Measurements from ENCODE around the gene HSD17B4. TPM values are rescaled to one million over a fixed set of nuclear protein-coding genes. Genes with fewer than 3 reads are reported as not detected.
"Not testable (repeated sequence)": the region's sequence is repeated elsewhere in the genome, so short reads cannot be mapped to it uniquely, and the experiment has no call there.

The HSD17B4 gene
- total RNA-seq, 1 experiment from 2014 or later = 90.6 TPM

DNA sequence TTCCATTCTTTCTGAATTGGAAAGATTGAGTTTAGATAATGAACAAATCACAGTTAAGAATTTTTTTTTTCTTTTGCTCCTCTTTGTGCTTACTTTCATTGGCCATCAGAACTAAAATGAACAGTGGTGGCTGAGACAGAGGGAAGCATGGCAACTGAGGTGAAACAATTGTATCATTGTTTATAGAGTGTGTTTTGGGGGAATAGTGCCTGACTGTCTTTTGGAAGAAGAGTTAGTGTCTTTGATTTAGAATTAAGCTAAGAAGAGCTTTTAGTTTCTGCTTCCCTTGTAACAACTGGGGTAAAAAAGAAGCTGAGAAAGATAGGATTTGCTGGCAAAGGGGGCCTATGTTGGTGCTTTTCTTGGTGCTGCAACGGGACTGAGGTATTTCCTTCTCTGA lies 24.0 kb downstream of the HSD17B4 start:
- no peak for DNase-seq (ENCODE audit: low read depth)

DNA sequence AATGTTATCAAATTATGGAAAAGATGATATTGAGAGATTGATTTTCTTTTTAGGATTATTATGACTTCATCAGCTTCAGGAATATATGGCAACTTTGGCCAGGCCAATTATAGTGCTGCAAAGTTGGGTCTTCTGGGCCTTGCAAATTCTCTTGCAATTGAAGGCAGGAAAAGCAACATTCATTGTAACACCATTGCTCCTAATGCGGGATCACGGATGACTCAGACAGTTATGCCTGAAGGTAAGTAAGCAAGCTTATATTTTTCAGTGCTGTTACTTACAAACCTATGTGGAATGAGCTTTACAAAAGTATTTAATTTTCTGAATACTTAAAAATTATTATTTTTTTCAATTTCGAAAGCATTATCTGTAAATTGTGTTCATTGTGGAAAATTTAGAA lies 26.5 kb downstream of the HSD17B4 start:
- no peak for DNase-seq (ENCODE audit: low read depth)

DNA sequence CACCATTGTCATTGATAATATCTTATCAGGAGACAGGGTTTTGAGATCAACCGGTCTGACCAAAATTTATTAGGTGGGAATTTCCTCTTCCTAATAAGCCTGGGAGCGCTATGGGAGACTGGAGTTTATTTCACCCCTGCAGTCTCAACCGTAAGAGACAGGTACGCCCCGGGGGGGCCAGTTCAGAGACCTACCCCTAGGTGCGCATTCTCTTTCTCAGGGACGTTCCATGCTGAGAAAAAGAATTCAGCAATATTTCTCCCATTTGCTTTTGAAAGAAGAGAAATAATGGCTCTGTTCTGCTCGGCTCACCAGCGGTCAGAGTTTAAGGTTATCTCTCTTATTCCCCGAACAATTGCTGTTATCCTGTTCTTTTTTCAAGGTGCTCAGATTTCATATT lies 28.3 kb downstream of the HSD17B4 start:
- not testable (repeated sequence) for DNase-seq (ENCODE audit: low read depth)

DNA sequence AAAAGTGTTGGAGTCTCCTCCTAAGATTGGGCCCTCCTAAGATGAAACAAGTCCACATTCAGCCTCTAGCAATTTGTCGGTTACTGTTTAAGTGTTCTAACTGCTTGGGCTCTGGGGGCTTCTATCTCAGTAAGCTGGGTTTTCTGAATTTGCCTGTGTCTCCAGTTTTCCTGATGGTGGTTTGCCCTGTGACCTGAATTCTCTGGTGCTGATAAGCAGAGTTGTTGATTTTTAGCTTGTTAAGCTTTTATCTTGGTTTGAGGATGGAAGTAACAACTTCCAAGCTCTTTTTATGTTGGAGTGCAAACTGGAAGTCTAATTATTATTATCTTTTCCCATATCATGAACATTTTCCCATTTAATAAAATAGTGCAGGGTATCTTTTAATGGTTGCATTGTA lies 30.9 kb downstream of the HSD17B4 start:
- no peak for DNase-seq (ENCODE audit: low read depth)

DNA sequence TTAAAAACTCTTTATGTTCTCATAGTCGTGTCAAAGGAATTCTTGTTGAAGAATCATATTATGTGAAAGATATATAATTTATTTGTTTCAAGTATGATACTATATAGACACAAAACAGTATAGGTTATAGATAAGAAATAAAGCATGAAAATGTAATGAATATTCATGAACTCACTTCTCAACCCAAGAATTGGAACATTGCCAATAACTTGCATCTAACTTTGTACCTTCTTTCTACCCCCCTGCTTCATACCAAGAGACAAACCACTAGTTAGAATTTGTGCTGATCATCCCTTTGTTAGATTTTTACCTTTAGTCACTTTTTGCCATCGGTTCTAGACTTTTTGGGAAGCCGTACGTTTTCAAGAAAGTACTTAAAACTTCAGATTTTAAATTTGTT lies 32.6 kb downstream of the HSD17B4 start:
- DNase-seq (ENCODE audit: low read depth) = no peak

DNA sequence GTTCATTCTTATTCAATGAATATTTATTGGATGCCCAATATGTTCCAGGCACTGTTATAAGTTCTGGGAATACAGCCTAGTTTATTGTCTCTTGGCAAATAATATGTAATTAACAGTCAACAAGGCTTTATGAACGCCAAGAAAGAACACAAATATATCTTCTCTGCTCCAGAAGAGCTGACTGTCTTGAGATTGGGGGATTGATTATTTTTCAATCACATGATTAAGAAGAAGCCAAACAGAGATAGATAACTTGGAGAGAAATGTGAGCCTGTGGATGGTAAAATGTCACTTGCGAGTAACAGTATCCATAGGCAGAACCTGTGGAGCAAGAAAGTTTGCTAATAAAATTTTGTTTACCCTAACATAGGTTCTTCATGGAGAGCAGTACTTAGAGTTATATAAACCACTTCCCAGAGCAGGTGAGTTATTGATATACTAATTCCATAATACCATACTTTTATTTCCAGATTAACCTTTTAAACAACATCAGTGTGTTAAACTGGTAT lies 49.4 kb downstream of the HSD17B4 start:
- DNase-seq (ENCODE audit: low read depth) = no peak

DNA sequence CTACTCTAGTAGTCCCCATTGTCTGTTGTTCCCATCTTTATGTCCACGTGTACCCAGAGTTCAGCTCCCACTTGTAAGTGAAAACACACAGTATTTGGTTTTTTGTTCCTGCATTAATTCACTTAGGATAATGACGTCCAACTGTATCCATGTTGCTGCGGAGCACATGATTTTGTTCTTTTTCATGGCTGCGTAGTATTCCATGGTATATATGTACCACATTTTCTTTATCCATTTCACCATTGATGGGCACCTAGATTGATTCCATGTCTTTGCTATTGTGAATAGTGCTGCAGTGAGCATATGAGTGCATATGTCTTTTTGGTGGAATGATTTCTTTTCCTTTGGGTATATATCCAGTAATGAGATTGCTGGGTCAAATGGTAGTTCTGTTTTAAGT lies 51.6 kb downstream of the HSD17B4 start:
- not testable (repeated sequence) for DNase-seq (ENCODE audit: low read depth)

DNA sequence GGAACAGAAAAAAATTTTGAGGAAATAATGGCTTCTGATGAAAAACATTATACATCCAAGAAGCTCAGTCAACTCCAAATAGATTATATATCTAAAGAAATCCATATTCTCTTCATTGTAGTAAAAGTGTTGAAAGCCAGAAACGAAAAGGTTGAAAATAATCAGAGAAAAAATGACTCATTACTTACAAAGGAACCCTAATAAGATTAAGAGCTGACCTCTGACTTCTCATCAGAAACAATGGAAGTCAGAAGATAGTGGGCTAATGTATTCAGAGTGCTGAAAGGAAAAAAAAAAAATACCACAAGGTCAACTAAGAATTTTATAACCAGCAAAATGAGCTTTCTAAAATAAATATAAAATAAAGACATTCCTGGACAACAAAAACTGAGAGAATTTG lies 60.0 kb downstream of the HSD17B4 start:
- DNase-seq (ENCODE audit: low read depth) = no peak

DNA sequence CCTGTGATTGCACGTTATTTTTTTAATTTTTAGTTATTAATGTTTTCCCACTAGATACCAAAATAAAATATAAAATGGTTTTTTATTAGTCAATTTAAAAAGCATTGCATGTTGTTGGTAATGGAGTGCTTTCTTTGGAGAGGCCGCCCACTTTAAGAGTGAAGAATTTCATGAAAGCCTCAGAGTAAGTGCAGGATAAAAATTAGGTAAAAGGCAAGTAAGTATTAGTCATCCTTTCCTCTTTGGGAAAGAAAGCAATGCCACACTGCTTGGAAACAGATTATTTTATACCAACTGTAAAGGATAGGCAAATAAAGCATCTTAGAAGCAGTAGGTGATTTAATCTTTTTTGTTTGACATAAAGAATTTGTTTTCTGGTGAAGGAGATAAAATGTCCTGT lies 62.9 kb downstream of the HSD17B4 start:
- peak; percentile 31 for DNase-seq (ENCODE audit: low read depth)

DNA sequence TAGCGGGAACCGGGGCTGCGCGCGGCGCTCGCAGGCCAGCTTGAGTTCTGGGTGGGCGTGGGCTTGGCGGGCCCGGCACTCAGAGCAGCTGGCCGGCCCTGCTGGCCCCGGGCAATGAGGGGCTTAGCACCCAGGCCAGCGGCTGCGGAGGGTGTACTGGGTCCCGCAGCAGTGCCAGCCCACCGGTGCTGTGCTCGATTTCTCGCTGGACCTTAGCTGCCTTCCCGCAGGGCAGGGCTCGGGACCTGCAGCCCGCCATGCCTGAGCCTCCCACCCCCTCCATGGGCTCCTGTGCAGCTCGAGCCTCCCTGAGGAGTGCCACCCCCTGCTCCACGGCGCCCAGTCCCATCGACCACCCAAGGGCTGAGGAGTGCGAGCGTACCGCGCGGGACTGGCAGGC lies 64.8 kb downstream of the HSD17B4 start:
- not testable (repeated sequence) for DNase-seq (ENCODE audit: low read depth)

DNA sequence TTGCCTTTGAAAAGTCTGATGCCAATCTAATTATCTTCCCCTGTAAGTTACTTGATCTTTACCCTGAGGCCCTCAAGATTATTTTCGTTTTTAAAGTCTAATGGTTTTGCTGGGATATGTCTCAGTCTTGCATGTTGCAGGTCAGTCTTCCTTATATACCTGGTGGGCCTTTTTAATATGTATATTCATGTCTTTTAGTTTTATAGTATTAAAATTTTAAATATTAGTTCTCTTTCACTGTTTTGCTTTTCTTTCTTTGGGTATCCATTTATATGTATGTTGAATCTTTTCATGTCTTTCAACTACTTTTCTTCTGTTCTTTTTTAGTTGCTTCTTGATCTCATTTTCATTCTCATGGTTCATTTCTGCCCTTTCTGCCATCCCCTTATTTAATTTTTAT lies 68.9 kb downstream of the HSD17B4 start:
- DNase-seq (ENCODE audit: low read depth) = no peak

DNA sequence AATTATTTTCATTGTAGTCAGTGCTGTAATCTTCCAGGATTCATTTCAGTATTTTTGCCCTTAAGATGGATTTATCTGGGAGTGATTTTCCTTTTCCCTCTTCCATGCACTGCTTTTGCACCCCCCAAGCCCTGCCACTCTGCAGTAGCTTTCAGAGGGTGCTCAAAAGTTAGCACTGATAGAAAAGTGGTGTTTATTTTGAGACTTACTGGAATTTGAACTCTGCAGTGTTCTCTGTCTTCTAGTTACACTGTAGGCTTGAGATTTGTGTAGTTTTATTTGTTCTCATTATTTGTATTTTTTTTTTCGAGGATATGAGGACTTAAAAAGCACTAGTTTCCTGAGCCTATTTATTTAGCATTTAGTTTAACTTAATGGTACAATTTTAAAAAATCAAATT lies 70.5 kb downstream of the HSD17B4 start:
- no peak for DNase-seq (ENCODE audit: low read depth)

DNA sequence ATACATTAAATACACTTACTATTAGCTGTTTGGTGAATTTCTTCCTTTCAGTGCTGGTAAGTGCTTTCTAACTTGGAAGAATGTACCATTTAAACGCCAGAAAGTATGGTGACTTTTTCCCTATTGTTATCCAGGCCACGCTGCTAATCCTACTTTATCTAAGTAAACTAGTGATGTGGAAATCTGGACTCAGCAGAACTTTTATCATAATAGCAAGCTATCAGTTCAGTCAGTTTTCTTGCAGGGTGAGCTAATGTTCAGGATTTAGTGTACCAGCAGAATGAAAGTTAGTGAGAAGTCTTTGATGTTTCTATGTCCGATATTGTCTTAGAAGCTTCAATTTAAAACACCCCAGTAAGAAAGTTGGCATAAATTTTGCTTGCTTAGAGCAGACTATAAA lies 72.2 kb downstream of the HSD17B4 start:
- DNase-seq (ENCODE audit: low read depth) = no peak

DNA sequence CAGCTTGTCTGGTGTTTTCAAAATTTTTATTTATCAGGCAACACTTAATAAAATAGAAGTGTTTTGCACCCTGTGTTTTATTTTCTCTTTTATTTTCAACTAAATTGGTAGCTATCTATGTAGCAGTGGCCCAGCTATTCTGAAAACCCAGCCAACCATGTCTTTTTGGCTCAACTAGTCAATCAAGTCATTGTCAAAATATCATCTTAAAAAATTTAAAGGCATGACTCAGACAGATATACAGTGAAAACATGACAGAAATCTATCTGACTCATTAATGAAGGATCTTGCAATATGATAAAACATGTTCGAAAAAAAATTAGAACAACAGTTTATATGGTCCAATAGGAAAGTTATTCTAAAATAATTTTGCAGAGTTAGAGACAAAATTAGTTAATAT lies 75.1 kb downstream of the HSD17B4 start:
- no peak for DNase-seq (ENCODE audit: low read depth)

DNA sequence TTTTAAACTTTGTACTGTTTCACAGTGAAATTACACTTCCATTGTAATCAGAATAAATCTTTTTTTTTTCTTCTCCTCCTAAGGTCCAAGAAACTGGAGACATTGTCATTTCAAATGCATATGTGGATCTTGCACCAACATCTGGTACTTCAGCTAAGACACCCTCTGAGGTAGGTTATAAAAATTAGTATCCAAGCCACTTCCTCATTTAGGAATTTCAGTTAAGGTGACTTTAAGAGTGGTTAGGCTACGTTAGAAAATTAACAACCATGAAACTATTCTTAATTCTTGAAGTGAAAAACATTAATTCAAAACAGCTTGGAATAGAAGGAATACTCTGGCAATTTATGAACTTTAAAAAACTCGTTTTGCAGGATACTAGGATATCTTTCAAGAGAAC lies 77.5 kb downstream of the HSD17B4 start:
- no peak for DNase-seq (ENCODE audit: low read depth)

DNA sequence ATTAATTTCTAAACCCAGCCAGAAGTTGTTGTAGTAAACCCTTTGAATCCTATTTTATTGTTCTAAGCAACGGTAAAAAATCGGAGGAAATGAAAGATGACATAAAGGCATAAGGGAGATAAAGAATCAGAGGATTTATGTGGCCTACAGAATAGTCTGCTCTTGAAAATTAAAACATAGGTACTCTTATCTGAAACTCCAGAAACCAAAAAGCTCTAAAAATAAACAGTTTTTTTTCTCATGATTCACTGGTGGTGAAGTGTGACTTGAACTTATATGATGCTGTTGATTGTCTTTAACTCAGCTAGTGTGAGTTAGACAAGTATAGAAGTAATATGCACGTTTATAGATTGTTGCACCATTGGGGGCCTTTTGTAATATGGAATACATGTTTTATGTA lies 80.3 kb downstream of the HSD17B4 start:
- DNase-seq (ENCODE audit: low read depth) = no peak

DNA sequence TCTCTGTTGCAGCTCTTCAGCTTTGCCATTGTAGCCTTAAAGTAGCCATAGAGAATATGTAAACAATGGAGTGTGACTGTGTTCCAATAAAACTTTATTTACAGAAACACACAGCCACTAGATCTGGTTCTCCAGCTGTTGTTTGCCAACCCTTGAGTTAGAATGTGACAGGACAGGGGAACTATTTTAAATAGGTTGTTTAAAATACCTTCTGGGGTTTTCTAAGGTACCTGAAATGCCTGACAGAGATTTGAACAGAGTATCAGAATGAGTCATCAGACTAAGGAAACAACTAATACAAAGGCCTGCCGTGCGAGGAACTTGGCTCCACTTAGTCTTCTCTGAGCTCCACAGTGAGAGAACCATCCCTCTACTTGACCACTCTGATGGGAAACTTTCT lies 85.4 kb downstream of the HSD17B4 start:
- peak; percentile 40 for DNase-seq (ENCODE audit: low read depth)

DNA sequence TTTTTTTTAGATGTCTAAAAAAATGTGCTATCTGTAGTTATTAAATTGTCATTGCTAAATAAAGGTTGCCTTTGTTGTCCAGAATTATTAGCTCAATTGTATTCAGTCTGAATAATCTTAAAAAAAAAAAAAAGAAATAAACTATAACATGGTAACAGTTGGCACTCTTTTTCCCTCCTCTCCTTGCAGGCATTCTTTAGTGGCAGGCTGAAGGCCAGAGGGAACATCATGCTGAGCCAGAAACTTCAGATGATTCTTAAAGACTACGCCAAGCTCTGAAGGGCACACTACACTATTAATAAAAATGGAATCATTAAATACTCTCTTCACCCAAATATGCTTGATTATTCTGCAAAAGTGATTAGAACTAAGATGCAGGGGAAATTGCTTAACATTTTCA lies 89.4 kb downstream of the HSD17B4 start:
- DNase-seq (ENCODE audit: low read depth) = no peak

DNA sequence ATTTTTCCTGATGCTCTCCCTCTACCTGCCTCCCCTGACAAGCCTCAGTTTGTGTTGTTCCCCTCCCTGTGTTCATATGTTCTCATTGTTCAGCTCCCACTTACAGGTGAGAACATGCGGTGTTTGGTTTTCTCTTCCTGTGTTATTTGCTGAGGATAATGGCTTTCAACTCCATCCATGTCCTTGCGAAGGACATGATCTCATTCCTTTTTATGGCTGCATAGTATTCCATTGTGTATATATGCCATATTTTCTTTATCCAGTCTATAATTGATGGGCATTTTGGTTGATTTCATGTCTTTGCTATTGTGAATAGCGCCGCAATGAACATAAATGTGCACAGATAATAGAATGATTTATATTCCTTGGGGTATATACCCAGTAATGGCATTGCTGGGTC lies 99.5 kb downstream of the HSD17B4 start:
- DNase-seq (ENCODE audit: low read depth) = no peak

DNA sequence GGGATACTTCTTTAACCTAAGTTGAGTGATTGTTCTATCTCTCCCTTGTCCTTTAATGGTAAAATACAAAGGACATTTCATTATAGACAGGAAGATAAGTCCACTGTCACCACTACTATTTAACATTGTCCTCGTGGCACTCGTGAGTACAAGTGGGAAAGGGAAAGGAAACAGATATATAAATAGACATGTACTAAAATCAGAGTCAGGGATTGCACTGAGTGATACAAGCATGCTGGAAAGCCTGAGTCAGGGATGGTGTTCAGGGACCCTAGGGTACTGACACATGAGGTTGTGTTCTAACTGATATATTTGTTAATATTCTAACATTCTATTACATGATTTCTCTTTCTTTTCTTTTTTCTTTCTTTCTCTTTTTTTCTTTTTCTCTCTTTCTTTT lies 102.3 kb downstream of the HSD17B4 start:
- no peak for DNase-seq (ENCODE audit: low read depth)

DNA sequence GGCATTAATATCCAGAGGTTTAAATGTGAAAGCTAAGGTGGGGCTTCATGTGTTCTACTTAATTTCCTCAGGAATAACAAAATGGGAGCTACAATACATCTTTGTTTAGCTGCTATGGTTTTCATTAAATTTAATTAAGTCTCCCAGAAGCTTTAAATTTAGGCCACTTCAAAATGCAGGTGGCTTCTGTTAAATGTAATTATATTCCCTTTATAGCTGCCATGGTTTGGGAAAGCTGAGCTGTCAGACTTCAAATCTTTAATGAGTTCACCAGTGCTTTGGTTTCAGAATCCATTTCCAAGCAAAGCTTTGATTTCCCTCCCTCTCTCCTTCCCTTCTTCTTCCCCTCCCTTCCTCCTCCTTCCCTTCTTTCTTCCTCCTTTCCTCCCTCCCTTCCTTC lies 118.6 kb downstream of the HSD17B4 start:
- DNase-seq (ENCODE audit: low read depth) = no peak

DNA sequence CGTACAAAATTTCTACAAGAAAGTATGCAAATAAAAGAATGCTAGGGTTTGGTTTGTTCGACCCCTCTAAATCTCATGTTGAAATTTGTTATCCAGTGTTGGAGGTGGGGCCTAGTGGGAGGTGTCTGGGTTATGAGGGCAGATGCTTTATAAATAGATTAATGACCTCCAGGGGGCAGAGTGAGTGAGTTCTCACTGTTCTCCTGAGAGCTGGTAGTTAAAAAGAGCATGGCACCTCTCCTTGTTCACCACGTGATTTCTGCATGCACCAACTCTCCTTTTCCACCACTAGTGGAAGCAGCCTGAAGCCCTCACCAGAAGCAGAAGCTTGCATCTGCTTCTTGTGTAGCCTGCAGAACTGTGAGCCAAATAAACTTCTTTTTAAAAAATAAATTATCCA lies 126.6 kb downstream of the HSD17B4 start:
- DNase-seq (ENCODE audit: low read depth) = peak; percentile 69

DNA sequence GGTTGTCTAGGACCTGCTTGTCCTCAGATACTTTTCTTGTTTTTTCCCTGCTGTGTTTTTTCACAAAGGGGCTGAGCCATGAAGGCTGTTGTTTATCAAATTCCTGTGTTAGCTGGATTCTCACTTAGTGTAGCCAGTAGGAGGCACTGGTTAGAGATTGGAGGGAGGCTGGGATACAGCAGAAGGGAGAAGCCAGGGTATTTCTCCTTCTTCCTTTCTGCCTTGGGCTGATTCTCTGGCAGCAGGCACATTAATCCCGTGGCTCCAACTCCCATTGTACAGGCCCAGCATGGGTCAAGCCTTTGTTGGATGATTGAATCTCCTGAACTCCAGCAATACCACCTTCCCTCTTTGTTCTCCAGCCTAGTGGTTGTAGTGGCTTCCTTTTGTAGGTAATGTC lies 130.7 kb downstream of the HSD17B4 start:
- DNase-seq (ENCODE audit: low read depth) = no peak

DNA sequence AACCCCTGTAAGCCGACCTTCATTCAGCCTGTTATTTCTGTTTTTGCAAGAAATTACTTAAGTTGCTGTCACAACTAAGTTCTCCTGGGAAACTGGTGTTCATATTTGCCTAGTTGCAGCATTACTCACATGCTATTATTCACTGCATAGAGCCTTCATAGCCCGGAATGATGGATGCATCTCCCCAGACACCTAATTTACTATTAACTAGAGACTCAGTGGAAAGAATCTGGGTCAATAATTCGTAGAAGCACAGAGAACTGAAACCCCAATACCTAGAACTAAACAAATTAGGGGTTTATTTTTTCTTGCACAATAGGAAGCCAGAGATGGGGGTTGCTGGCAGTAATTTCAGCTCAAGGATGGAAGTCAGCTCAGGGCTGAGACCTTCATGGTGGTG lies 131.4 kb downstream of the HSD17B4 start:
- DNase-seq (ENCODE audit: low read depth) = no peak
